ENCODE results near the gene ZNF550. TPM values are rescaled to one million over a fixed set of nuclear protein-coding genes. Genes with fewer than 3 reads are reported as not detected.

ZNF550 gene
- total and polyA plus RNA-seq, 10 of the 15 experiments (the other 5 are each of a cell fraction or from before 2014, with no cell fraction given), result 2.6 to 14.0 (median 7.4) TPM

GRCh38 chr19:57576661-57577060 is 17.0 kb upstream of the ZNF550 start:
- no TSS peak for BruUV-seq (replicated peaks)
- FAIRE-seq (no peak), DNase-seq (ENCODE audit: low read depth, low spot score) (no peak), ATAC-seq (no peak)
- H3K4me2 ChIP-seq (ENCODE audit: control insufficient read depth, insufficient read depth), result no peak overlapping the region
- H3K79me2 ChIP-seq (ENCODE audit: control insufficient read depth, insufficient read depth, low read length), result peaks cover 6% of the 10 kb centered on the region
- TF ChIP-seq E2F4 (IDR thresholded peaks at IDR 0.05; ENCODE audit: low read depth, low read length), result no peak
- TF ChIP-seq NKRF (conservative IDR thresholded peaks at IDR 0.05), result no peak
- no peak for TF ChIP-seq JUND (IDR thresholded peaks at IDR 0.05; ENCODE audit: low read depth, low read length)
- TF ChIP-seq NR2F1 (conservative IDR thresholded peaks at IDR 0.05), result no peak
- TF ChIP-seq NBN (IDR thresholded peaks at IDR 0.05), result no peak
- TF ChIP-seq ZNF207 (IDR thresholded peaks at IDR 0.05; ENCODE audit: borderline replicate concordance), result no peak
- TF ChIP-seq SMC3 (IDR thresholded peaks at IDR 0.05; ENCODE audit: borderline replicate concordance, low read length), result no peak
- no peak for TF ChIP-seq LARP7 (IDR thresholded peaks at IDR 0.05)
- TF ChIP-seq KDM1A (IDR thresholded peaks at IDR 0.05; ENCODE audit: borderline replicate concordance), result no peak
- no peak for TF ChIP-seq NFIC (IDR thresholded peaks at IDR 0.05; ENCODE audit: low read depth, low read length)
- no peak for TF ChIP-seq ESRRA (IDR thresholded peaks at IDR 0.05; ENCODE audit: low read length)
- TF ChIP-seq BACH1 (IDR thresholded peaks at IDR 0.05; ENCODE audit: borderline replicate concordance), result no peak
- TF ChIP-seq PRDM15 (CRISPR knock-in tag; IDR thresholded peaks at IDR 0.05), result no peak
- TF ChIP-seq ZNF687 (IDR thresholded peaks at IDR 0.05), result no peak
- ChIA-PET RAD21 (ENCODE audit: unreplicated experiment) (no interaction called here), CTCF (no interaction called here), SMC1A (ENCODE audit: uncharacterized antibody, unreplicated experiment) (no interaction called here), POLR2A (interaction anchor here (0.6 kb wide), 1 partner anchor 173 kb away, joined by 4 read pairs; no protein-coding TSS in a partner anchor)
- no peak overlapping the region for H3K9ac ChIP-seq (ENCODE audit: control insufficient read depth, insufficient read depth, low read length)
- no peak overlapping the region for H3K27ac ChIP-seq (ENCODE audit: control insufficient read depth, insufficient read depth)
- intact Hi-C loops (cut with micrococcal nuclease; ENCODE audit: unreplicated experiment), result no loop called here
- no peaks in the 10 kb centered on the region for H3K27me3 ChIP-seq (replicated peaks in 1 of 2; ENCODE audit: control insufficient read depth in 2 of 2, insufficient read depth in 2 of 2, low read length in 1 of 2)
- peaks cover 56% of the 10 kb centered on the region for H3K9me3 ChIP-seq (replicated peaks; ENCODE audit: control insufficient read depth, insufficient read depth, low read length)
- H4K20me1 ChIP-seq (ENCODE audit: control insufficient read depth, insufficient read depth), result no peaks in the 10 kb centered on the region
- in situ Hi-C loops (cut with MboI), result no loop called here
- no peak overlapping the region for H2AFZ ChIP-seq (ENCODE audit: control insufficient read depth, low read depth, low read length)
- peaks cover 2 to 24% of the 10 kb centered on the region in 2 experiments for H3K36me3 ChIP-seq (ENCODE audit: control insufficient read depth in 2 of 2, insufficient read depth in 2 of 2, low read length in 1 of 2)
- H3K4me1 ChIP-seq (ENCODE audit: control insufficient read depth, insufficient read depth, low read length), result peaks cover 3% of the 10 kb centered on the region; the same call in 1 of the 2 replicates
- H3K4me3 ChIP-seq, result no peak overlapping the region
